8988T (cell line): ENCODE measurements around the gene RIMS3.
"Not testable (repeated sequence)": the region's sequence is repeated elsewhere in the genome, so short reads cannot be mapped to it uniquely, and the experiment has no call there.

Experiments
- DNase-seq: peaks from one replicate; pipeline ENCODE4 v3.0.0; 2011

RIMS3 gene

DNA sequence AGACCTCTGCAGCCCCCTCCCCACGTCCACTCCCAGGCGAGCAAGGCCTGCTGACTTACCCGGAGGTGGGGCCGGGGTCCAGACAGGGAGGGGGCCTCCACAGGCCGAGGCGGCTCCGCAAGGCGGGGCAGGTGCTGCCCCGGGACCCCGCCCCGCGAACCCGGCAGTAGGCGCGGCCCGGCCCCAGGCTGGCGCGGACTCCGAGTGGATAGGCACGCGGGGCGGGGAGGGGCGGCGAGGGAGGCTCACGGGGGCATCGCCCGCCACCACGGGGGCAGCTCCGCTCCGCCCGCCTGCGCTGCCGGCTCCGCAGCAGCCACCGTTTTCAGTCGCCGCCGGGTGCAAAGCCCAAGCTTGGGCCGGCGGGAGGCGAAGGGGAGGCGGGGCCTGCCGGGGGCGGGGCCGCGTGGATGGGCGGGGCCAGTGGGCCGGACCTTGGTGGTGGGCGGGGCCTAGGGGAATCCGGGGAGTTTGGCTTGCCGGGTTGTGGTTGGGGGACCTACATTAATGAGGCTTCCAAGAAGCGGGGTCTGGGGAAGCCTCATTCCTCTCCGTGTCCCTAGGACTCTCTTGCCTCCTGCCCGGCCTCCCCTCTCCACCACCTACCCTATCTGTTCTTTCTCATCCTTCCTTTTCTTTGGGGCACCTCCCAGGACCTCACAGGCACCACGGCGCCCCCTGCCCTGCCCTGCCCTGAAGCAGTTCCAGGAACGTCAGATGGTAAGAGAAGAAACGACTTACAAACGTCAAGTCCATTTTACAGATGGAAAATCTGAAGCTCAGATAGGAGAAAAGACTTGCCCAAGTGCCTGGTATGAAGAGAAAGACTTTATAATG lies at the start of gene RIMS3:
RIMS3 (minus strand) TSS at position 348 of the 837 bp plus-strand sequence. CDS start 23,757 bp downstream, outside the sequence.
- DNase-seq = peak; percentile 87

DNA sequence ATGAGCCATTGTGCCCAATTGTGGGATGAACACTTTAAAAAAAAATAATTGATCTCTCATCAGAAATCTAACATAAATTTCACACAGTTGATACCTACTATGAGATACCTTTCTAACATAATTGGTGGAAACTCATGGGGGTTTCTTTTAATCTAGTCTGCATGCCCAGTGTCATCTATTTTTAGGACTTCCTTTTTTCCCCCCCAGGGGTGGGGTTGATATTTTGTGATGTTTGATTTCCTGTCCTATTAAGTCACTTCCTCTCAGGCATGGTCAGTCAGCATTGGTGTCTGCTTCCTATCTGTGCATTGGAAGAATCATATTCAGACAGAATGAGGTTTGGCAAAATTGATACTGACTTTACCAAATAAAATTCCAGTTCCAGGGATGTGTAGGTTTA lies 47.5 kb upstream of the RIMS3 start:
- no peak for DNase-seq

DNA sequence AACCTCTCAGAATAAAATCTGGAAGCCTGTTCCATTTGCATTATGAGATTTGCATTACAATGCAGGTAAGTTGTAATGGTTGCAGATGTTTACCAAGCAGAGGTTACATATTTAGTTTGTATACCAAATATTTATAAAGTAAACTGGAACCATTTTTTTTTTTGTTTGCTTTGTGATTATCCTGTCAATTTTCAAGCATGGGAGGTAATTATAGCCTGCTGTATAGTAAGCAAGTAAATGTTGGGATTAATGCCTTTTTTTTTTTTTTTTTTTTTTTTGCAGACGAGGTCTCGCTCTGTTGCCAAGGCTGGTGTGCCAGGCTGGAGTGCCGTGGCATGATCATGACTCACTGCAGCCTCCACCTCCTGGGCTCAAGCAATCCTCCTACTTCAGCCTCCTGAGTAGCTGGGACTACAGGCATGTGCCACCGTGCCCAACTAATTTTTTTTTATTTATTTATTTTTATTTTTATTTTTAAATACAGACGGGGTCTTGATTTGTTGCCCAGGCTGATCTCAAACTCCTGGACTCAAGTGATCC lies 47.0 kb upstream of the RIMS3 start:
- DNase-seq = no peak

DNA sequence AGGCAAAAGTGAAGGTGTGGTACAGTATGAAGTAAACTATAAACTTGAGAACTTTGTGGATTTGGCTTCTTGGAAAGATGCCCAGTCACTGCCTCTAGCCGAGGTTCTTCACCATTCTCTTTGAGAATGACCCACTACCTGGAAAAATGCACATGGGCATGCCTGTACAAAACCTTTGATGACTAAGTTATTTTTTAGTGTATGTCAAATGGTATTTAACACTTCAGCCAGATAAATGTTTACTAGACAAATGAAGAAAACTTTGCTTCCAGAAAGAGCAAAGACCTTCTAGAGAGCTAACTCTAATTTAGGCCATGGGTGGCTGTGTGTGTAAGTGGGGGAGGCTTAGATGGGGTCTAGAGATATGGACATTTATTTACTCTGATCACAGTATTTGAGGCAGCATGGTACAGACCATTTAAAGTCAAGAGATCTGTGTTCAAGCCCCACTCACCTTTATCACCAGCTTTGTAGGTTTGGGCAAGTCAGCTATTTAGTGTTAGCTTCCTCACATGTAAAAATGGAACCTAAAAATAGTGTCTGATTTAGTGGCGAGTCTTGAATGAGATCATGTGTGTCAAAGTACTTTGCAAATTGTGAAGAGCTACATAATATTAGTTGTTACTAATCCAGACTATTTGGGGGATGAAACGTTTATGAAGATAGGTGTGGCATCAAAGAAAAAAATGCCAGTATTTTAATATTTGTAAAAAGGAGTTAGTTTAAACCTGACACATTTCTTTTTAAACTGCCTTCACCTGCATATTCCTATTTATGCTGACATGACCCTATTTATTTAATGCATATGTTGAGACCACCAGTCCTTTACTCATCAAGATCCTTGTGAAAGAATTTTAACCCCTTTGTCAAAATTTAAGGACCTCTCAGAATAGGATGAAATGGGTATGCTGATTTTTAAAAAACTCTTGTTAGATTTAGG lies 46.3 kb upstream of the RIMS3 start:
- DNase-seq = no peak

DNA sequence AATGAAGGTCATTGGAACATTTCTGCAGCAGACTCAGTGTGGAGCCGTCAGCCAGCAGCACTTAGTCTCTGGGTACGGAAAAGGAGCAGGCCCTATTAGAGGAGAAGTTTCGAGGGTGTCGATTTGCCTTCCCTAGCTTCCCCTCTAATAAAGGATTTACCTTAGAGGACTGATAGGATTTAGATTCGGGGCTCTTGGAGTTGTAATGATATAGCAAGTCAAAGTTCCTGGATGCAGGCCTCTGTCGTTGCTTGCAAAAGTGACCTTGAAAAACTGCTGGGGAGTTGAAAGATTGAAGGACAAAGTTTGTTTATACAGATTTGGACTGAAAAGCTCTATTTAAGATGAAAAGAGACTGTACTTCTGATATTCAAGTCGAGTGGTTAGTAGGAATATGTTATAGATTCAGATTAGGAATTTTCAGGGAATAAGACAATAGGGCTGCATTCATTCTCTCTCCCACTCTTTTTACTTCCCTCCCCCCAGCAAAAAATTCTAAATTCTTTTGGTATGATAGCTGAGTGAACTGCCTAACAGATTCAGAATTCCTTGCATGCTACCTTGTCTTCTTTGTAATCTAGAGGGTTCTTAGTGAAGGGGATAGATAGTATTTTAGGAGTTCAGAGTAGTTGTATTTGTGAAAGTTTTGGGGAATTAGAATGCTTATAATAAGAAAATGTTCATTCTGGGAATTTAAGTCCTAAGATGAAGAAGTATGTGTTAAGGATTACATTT lies 45.3 kb upstream of the RIMS3 start:
- no peak for DNase-seq

DNA sequence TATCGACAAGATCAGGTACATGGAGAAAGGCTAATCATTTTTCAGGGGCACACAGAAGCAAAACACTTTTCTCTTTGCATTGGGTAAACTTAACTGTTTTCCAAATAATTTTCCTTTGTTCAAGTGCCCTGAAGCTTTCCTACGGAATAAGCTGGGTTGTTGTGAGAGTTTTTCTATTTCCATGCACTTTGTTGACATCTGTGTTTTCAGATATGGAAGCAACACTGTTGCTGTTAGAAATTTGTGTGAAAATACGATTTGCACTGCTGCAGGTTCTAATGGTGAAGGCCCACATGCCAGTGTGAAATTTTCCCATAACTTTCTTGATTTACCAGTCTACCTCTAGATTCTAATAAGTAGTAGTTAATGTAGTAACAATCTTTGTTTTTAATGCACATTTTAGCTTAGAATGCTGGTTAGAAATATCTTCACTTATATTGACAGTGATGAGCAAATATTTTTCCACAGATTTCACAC lies 44.4 kb upstream of the RIMS3 start:
- DNase-seq = no peak

DNA sequence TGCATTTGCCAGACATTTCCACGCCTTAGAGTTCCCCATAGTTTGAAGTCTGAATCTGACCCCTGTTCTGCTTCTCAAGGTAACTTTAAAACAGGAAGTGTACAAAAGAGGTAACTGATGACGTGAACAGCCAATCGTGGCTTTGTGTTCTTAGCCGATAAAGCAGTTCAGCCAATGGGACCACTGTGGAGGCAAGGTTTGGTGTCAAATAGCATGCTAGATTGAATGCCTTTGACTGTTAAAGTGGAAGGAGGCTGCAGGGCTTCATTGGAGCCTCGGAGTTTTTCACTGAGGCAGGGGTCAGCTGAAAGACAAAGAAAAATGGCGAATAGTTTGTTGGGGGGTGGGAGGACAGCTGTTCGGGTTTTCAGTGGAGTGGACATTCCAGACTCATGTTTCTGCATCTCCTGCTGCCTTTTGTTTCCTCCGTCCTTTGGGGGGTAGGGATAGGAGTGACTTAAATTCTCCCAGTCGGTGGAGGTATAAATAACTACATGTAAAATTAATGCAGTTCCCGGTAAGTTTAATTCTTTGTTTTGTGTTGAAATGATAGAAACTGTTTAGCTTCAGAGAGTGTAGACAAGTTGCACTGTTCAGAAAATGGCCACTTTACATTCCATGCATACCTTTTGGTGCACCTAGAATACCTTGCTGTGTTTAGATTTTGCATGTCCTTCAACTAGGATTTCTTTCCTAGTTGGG lies 43.8 kb upstream of the RIMS3 start:
- peak; percentile 25 for DNase-seq

DNA sequence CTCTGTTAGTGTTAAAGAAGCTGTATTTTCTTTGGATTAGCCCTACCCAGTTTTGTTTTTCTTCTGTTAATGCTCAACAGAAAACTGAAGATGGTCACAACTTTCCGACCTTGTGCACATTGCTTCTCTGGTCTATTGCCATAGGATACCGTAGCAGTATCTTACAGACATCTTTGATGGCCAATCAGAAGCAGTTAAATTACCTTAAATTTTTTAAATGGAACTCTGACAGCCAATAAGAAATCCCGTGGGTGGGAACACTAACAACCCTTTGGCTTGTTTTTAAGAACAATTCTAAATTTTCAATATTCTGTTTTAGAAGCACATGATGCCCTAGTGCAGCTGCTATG lies 43.2 kb upstream of the RIMS3 start:
- DNase-seq = no peak

DNA sequence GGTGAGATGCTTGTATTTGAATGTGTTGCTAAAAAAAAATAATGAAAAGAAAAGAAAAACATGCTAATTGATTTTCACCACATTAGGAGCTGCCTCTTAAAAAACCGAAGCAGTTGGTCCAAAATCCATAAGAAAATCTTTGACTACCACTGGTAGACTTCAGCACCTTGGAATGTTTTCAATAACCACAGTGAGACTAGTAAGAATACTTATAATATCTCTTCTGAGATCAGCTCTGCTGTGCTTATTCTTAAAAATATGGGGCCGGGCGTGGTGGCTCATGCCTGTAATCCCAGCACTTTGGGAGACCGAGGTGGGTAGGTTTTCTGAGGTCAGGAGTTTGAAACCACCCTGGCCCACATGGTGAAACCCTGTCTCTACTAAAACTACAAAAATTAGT lies 41.1 kb upstream of the RIMS3 start:
- no peak for DNase-seq

DNA sequence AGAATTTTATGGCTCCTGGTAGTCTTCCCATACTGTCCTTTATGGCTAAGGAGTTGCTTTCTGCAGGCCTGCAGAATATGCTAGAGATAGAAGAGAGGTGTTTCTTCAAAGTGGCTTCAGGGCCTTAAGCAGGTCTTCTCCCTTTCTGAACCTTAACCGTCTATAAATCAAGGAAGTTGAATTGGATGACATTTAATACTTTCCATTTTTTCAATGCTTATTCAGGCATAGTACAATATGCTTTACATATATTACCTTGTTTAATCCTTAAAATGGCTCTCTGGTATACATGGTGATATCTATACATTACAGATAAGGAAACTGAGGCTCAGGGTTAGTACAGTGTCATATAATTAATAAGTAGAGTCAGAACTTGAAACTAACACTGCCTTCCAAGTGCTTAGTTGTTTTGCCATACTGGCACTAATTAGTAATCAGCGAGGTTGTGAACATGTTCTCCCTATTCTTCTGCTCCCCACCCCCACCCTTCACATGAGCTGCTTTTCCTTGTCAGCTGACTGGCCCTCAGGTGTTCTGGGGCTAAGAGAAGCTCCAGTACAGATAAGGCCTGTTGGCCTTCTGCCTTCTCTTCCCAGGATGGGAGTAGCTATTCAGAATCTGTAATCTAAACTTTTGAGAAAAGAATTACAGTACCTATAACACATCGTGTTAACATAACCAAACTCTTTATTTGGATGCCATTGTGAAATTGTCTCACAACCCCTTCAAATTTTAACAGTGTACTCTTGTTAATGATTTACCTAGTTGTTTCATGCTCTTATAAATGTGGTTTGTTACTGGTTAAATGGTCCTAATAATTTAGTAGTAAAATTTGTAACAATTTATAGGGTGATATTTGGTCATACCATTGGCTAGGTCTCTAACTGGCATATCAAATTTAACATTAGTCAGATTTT lies 39.6 kb upstream of the RIMS3 start:
- no peak for DNase-seq

DNA sequence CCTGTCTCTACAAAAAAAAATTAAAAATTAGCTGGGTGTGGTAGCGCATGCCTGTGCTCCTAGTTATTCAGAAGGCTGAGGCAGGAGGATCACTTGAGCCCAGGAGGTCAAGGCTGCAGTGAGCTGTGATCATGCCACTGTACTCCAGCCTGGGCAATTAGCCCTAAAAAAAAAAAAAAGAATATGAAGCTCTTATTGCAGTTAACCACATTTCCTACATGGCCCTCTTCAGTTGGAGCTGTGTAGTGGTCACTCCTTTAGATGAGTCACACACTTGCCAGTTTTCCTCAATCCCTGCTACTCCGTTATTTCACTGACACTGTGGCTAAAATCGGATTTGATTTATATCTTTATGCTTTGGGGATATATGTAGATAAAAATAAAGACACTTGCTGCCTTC lies 37.8 kb upstream of the RIMS3 start:
- no peak for DNase-seq

DNA sequence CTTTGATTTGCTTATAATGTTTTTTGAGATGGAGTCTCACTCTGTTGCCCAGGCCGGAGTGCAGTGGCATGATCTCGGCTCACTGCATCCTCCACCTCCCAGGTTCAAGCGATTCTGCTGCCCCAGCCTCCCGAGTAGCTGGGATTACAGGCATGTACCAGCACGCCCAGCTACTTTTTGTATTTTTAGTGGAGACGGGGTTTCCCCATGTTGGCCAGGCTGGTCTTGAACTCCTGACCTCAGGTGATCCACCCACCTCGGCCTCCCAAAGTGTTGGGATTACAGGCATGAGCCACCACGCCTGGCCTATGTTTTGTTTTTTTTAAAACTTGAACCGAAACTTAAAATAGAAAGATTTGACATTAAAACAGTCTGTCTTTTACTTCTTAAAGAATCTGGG lies 37.3 kb upstream of the RIMS3 start:
- not testable (repeated sequence) for DNase-seq

DNA sequence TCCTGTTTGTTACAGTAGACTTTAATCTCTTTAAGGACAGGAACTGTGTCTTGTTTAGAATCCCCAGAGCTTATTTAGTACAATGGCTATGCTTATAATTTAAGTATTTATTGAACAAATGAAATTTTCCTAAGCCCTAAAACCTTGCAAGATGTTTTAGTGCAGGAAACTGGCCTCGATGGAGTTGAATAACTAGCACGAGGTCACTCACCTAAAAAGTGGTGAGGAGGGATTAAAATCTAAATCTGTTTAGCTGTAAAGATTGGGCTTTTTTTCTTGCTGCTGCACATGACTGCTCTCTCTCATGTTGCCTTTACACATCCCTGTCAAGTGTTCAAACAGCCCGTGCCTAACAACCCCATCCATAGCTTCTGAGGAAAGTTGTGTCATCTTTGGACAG lies 36.2 kb upstream of the RIMS3 start:
- DNase-seq = no peak

DNA sequence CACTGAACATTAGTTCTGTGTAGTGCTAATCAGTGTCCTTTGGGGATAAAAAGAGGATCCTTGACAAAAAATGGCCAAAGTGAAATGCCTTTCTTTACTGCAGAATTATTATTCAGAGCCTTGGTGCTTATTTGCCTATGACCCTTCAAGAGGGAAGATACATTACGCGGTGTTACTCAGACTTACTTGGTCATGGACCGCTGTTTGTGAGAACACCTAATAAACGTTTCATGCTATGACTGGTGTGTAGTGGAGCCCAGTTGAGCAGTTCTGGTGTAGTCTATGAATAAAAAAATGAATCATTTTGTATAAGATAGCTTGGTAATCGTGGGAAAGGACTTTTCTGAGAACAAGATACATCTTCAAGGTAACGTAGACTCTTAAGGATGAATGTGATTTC lies 34.3 kb upstream of the RIMS3 start:
- DNase-seq = no peak

DNA sequence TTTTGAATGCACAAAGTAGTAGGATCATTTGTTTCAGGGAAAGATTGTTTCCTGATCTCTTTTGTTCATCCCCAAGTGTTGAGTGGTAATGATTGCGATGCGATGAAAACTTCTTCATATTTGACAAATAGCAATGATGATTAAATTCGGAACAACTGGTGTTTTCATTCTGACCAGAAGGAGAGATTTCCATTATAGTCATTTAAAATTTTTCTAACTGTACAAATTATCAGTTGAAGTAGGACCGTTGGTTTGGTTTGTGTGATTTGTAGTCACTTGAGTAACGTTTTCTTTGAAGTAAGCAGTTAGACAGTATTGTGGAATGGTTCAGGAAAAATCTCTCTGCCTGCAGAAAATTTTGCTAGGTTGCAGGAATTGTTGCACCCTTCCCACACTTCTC lies 32.0 kb upstream of the RIMS3 start:
- no peak for DNase-seq

DNA sequence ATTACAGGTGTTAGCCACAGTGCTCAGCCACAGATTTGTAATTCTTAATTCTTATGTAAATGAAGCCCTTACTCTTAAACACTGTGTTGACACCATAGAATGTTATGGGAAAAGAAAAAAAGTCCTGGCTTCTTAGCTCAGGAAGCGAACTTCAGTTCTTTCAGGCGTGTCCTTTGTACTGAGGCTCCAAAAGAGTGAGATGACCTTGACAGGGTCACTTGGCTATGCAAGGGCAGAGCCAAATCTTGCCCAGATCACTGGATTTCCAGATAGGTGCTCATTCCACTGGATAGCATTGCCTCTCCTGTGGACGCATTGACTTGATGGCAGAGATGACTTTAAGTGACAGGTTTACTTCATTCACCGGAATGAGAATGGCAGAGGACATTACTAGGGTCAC lies 30.8 kb upstream of the RIMS3 start:
- DNase-seq = no peak

DNA sequence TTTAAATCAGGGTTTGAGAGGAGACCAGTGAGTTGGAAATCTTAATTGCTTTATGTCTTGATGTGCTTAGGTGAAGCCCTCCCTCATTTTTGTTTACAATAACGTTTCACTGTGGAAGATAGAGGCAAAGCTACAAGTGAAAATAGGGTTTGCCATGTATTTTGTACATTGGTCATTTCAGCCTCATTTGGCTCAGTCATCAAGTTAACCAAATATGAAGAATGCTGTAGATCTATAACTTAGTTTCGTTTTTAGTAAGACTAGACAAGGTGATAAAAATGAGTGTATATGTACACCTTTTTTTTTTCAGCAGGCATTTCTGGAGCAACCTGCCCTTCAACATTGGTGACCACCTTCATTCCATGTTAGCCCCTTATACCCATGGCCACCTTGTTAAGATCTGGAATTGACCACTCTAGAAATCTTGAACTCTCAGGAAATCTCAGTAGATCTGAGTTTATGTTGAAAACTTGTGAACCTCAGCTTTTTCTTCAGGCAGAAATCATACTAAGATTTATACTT lies 28.9 kb upstream of the RIMS3 start:
- DNase-seq = no peak

DNA sequence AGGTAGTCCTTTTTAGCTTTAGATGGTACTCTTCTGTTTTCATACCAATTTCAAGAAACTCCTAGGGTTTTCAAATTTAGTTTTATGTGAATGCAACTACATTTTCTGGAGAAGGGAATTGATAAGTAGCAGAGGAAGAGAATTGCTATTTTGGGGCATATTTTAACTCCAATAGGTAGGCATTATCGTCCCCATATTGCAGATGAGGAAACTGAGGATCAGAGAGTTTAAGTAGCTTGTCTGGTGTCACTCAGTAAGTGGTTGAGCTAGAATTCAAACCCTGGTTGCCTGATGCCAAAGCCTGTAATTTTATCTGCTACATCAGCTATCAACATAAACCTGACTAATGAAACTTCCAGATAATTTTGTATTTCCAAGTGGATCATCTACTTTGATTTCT lies 27.9 kb upstream of the RIMS3 start:
- no peak for DNase-seq

DNA sequence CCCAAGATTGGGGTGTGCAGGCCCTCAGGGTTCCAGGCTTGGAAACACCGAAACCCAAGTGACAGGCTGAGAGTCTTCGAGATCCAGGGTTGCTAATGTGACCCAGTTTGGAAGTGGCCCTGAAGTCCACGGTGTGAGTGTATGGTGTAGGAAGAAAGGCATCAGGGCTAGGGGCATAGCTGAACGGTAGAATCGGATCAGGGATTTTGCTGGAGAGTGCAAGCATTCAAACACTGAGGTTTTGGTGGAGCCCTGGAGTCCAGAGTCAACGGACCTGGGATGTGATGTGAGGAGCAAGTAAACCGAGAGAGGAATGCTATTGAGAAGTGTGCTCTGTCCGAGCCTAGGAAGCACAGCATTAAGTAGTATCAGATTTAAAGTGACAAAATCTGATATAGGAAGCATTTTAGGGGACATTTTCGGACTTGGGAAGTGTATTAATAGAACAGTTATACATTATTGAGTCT lies 27.0 kb upstream of the RIMS3 start:
- DNase-seq = no peak

DNA sequence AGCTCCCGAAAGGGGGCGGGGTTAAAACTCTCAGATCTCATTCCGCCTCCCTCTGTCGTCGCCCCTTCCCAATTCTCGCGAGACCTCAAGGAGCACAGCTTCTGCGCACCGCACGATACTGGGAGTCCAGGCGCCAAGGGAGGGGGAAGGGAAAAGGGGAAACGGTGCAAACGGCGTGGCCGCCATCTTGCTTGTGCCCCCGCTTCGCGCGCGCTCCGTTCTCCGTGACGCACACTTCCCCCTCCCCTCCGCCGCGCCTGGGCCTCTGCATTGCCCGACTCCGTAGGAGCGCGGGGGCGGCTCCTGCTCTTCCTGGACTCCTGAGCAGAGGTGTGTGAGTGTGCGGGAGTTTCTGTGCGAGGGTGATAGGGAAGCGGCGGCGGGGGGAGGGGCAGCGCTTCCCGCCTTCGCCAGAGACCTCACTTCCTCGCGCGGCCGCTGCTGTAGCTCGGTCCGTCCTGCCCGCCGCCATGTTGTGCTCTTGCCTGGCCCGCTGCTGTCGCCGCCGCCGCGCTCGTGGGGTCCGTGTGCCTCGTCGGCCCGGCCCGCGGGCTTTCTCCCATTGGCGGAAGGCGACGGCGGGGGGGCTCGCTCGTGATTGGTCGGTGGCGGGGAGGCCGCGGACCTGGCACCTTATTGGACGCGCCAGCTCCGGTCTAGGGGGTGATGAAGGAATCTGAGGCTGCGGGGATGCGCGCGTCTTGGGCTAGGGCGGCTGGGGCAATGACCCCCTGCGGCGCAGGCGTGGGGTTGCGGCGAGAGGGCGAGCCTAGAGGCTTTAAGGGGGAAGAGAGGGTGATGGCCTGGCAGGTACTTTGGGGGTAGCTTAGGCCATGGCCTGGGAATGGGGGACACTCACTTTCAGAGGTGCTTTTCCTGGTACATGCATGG lies 26.3 kb upstream of the RIMS3 start, which contains the start of gene NFYC:
NFYC (plus strand) TSS at position 167 of the 891 bp plus-strand sequence. CDS start 47,140 bp downstream, outside the sequence.
- DNase-seq = peak; percentile 68
